ENCODE results near the gene ECI1.

ECI1 gene

GRCh38 chr16:2278272-2278608 lies 26.9 kb upstream of the ECI1 start:
- H3K27ac ChIP-seq (ENCODE audit: low read depth, low read length) = no peak overlapping the region
- H3K4ac ChIP-seq (ENCODE audit: low read depth, low read length) = no peak overlapping the region
- peak; percentile 34 for DNase-seq
- no peak overlapping the region for H2AK5ac ChIP-seq (ENCODE audit: low read length)
- H3K56ac ChIP-seq (ENCODE audit: low read length) = no peak overlapping the region
- no peak overlapping the region for H3K4me2 ChIP-seq (ENCODE audit: low read length)
- no peak overlapping the region for H4K8ac ChIP-seq (ENCODE audit: low read depth, low read length)
- no peaks in the 10 kb centered on the region for H3K4me1 ChIP-seq (ENCODE audit: control insufficient read depth, low read depth, low read length)
- H3K23ac ChIP-seq (ENCODE audit: low read length) = no peak overlapping the region
- H3K18ac ChIP-seq (ENCODE audit: low read length) = no peak overlapping the region
- no peak overlapping the region for H2BK5ac ChIP-seq (ENCODE audit: low read length)
- H3K27me3 ChIP-seq (ENCODE audit: insufficient read depth, low read length, poor library complexity) = no peaks in the 10 kb centered on the region
- H3K36me3 ChIP-seq (ENCODE audit: control insufficient read depth, insufficient read depth, low read length) = no peaks in the 10 kb centered on the region
- no peak overlapping the region for H4K5ac ChIP-seq (ENCODE audit: low read length)
- H3K79me1 ChIP-seq (ENCODE audit: low read length) = no peaks in the 10 kb centered on the region
- WGBS (ENCODE audit: extremely low coverage, insufficient coverage, low lambda C conversion rate) = no CpG with 5 or more reads among the region's 14 CpGs
- H2BK120ac ChIP-seq (ENCODE audit: low read depth, low read length) = no peak overlapping the region
- no peak overlapping the region for H3K4me3 ChIP-seq (ENCODE audit: low read length)
- H3K9ac ChIP-seq (ENCODE audit: low read length) = no peak overlapping the region
- H3K79me2 ChIP-seq (ENCODE audit: control insufficient read depth, insufficient read depth, low read length) = no peaks in the 10 kb centered on the region
- no peak overlapping the region for H2BK15ac ChIP-seq (replicated peaks; ENCODE audit: low read depth)

- Histone ChIP-seq H3K18ac (ENCODE audit: low read length) (no peak overlapping the region), H3K36me3 (ENCODE audit: control insufficient read depth, insufficient read depth, low read length) (no peaks in the 10 kb centered on the region), H3K23ac (ENCODE audit: low read length) (no peak overlapping the region), H3K27me3 (ENCODE audit: insufficient read depth, low read length, poor library complexity) (no peaks in the 10 kb centered on the region), H2AK5ac (ENCODE audit: low read length) (no peak overlapping the region), H2BK5ac (ENCODE audit: low read length) (no peak overlapping the region), H4K8ac (ENCODE audit: low read depth, low read length) (no peak overlapping the region), H2BK15ac (replicated peaks; ENCODE audit: low read depth) (no peak overlapping the region), H3K4me2 (ENCODE audit: low read length) (no peak overlapping the region), H3K9ac (ENCODE audit: low read length) (no peak overlapping the region), H3K56ac (ENCODE audit: low read length) (no peak overlapping the region), H3K79me1 (ENCODE audit: low read length) (no peaks in the 10 kb centered on the region), H4K5ac (ENCODE audit: low read length) (no peak overlapping the region), H3K4me3 (ENCODE audit: low read length) (no peak overlapping the region), H3K27ac (ENCODE audit: low read depth, low read length) (no peak overlapping the region), H3K4me1 (ENCODE audit: control insufficient read depth, low read depth, low read length) (no peaks in the 10 kb centered on the region), H3K79me2 (ENCODE audit: control insufficient read depth, insufficient read depth, low read length) (no peaks in the 10 kb centered on the region), H2BK120ac (ENCODE audit: low read depth, low read length) (no peak overlapping the region), H3K4ac (ENCODE audit: low read depth, low read length) (no peak overlapping the region)
- no peak for DNase-seq
- no CpG with 5 or more reads among the region's 25 CpGs for WGBS (ENCODE audit: extremely low coverage, insufficient coverage, low lambda C conversion rate)
Measured at GRCh38 chr16:2277466-2278271, 26.3 kb upstream of the ECI1 start.

- Histone ChIP-seq H2BK5ac (ENCODE audit: low read length) (no peak overlapping the region), H3K27ac (ENCODE audit: low read depth, low read length) (no peak overlapping the region), H3K79me1 (ENCODE audit: low read length) (no peaks in the 10 kb centered on the region), H3K9ac (ENCODE audit: low read length) (no peak overlapping the region), H3K36me3 (ENCODE audit: control insufficient read depth, insufficient read depth, low read length) (no peaks in the 10 kb centered on the region), H4K8ac (ENCODE audit: low read depth, low read length) (no peak overlapping the region), H3K4me1 (ENCODE audit: control insufficient read depth, low read depth, low read length) (no peaks in the 10 kb centered on the region), H3K4me3 (ENCODE audit: low read length) (no peak overlapping the region), H3K4me2 (ENCODE audit: low read length) (no peak overlapping the region), H3K27me3 (ENCODE audit: insufficient read depth, low read length, poor library complexity) (no peaks in the 10 kb centered on the region), H2BK120ac (ENCODE audit: low read depth, low read length) (no peak overlapping the region), H2BK15ac (replicated peaks; ENCODE audit: low read depth) (no peak overlapping the region), H3K79me2 (ENCODE audit: control insufficient read depth, insufficient read depth, low read length) (no peaks in the 10 kb centered on the region), H4K5ac (ENCODE audit: low read length) (no peak overlapping the region), H3K56ac (ENCODE audit: low read length) (no peak overlapping the region), H2AK5ac (ENCODE audit: low read length) (no peak overlapping the region), H3K18ac (ENCODE audit: low read length) (no peak overlapping the region), H3K4ac (ENCODE audit: low read depth, low read length) (no peak overlapping the region), H3K23ac (ENCODE audit: low read length) (no peak overlapping the region)
- no CpG with 5 or more reads among the region's 26 CpGs for WGBS (ENCODE audit: extremely low coverage, insufficient coverage, low lambda C conversion rate)
- no peak for DNase-seq
Measured at GRCh38 chr16:2276368-2277195, 25.2 kb upstream of the ECI1 start.

- no peak overlapping the region for H3K56ac ChIP-seq (ENCODE audit: low read length)
- no peak overlapping the region for H3K27ac ChIP-seq (ENCODE audit: low read depth, low read length)
- H2BK15ac ChIP-seq (replicated peaks; ENCODE audit: low read depth) = no peak overlapping the region
- DNase-seq = no peak
- H3K4ac ChIP-seq (ENCODE audit: low read depth, low read length) = no peak overlapping the region
- H3K79me1 ChIP-seq (ENCODE audit: low read length) = no peaks in the 10 kb centered on the region
- H3K23ac ChIP-seq (ENCODE audit: low read length) = no peak overlapping the region
- H3K27me3 ChIP-seq (ENCODE audit: insufficient read depth, low read length, poor library complexity) = no peaks in the 10 kb centered on the region
- no peak overlapping the region for H2BK5ac ChIP-seq (ENCODE audit: low read length)
- H2BK120ac ChIP-seq (ENCODE audit: low read depth, low read length) = no peak overlapping the region
- H3K4me3 ChIP-seq (ENCODE audit: low read length) = no peak overlapping the region
- no peak overlapping the region for H4K5ac ChIP-seq (ENCODE audit: low read length)
- H3K18ac ChIP-seq (ENCODE audit: low read length) = no peak overlapping the region
- no peaks in the 10 kb centered on the region for H3K79me2 ChIP-seq (ENCODE audit: control insufficient read depth, insufficient read depth, low read length)
- WGBS (ENCODE audit: extremely low coverage, insufficient coverage, low lambda C conversion rate) = no CpG with 5 or more reads among the region's 30 CpGs
- H3K36me3 ChIP-seq (ENCODE audit: control insufficient read depth, insufficient read depth, low read length) = no peaks in the 10 kb centered on the region
- H4K8ac ChIP-seq (ENCODE audit: low read depth, low read length) = no peak overlapping the region
- no peak overlapping the region for H2AK5ac ChIP-seq (ENCODE audit: low read length)
- H3K9ac ChIP-seq (ENCODE audit: low read length) = no peak overlapping the region
- no peaks in the 10 kb centered on the region for H3K4me1 ChIP-seq (ENCODE audit: control insufficient read depth, low read depth, low read length)
- H3K4me2 ChIP-seq (ENCODE audit: low read length) = no peak overlapping the region
Measured at GRCh38 chr16:2275476-2276367, 24.3 kb upstream of the ECI1 start.

GRCh38 chr16:2273931-2274330 lies 22.5 kb upstream of the ECI1 start:
- Histone ChIP-seq H3K23ac (ENCODE audit: low read length) (no peak overlapping the region), H3K18ac (ENCODE audit: low read length) (no peak overlapping the region), H2AK5ac (ENCODE audit: low read length) (no peak overlapping the region), H3K27me3 (ENCODE audit: insufficient read depth, low read length, poor library complexity) (no peaks in the 10 kb centered on the region), H3K36me3 (ENCODE audit: control insufficient read depth, insufficient read depth, low read length) (no peaks in the 10 kb centered on the region), H4K8ac (ENCODE audit: low read depth, low read length) (no peak overlapping the region), H3K4ac (ENCODE audit: low read depth, low read length) (no peak overlapping the region), H3K79me2 (ENCODE audit: control insufficient read depth, insufficient read depth, low read length) (peaks cover 2% of the 10 kb centered on the region), H4K5ac (ENCODE audit: low read length) (no peak overlapping the region), H3K27ac (ENCODE audit: low read depth, low read length) (no peak overlapping the region), H3K4me3 (ENCODE audit: low read length) (no peak overlapping the region), H3K56ac (ENCODE audit: low read length) (no peak overlapping the region), H3K9ac (ENCODE audit: low read length) (no peak overlapping the region), H2BK120ac (ENCODE audit: low read depth, low read length) (no peak overlapping the region), H2BK15ac (replicated peaks; ENCODE audit: low read depth) (no peak overlapping the region), H3K79me1 (ENCODE audit: low read length) (no peaks in the 10 kb centered on the region), H3K4me1 (ENCODE audit: control insufficient read depth, low read depth, low read length) (no peaks in the 10 kb centered on the region), H2BK5ac (ENCODE audit: low read length) (no peak overlapping the region), H3K4me2 (ENCODE audit: low read length) (no peak overlapping the region)
- DNase-seq = no peak
- WGBS (ENCODE audit: extremely low coverage, insufficient coverage, low lambda C conversion rate) = no CpG with 5 or more reads among the region's 10 CpGs
